Esophagus muscularis mucosa (tissue), 4 donors: ENCODE measurements around the gene CROCC2. TPM values are rescaled to one million over a fixed set of nuclear protein-coding genes. Genes with fewer than 3 reads are reported as not detected.
A peak's percentile ranks its signal among the peaks of the same experiment; 100 is the strongest.

Experiments used
- DNase-seq: peaks from one replicate; pipeline ENCODE4 v3.0.0-alpha.2; 2017; ENCODE audit errors: extremely low spot score
- H3K27ac ChIP-seq, 4 donors: fragments of 200-600 bp; sonication (generic); replicated peaks in 1 of 4; 1 replicate in 3 of 4; 2 replicates in 1 of 4; pipeline ENCODE4 v1.5.1; 2016 to 2019; ENCODE audit warnings: mild to moderate bottlenecking in 1 of 4
- H3K27me3 ChIP-seq, 4 donors: fragments of 200-600 bp; sonication (generic); one replicate each; pipeline versions ENCODE4 v1.5.1 to v1.6.0; 2016 to 2019
- H3K36me3 ChIP-seq, 4 donors: fragments of 200-600 bp; sonication (generic); one replicate each; pipeline ENCODE4 v1.5.1; 2016 to 2019
- H3K4me1 ChIP-seq, 4 donors: fragments of 200-600 bp; sonication (generic); one replicate each; pipeline ENCODE4 v1.5.1; 2016 to 2019
- H3K4me3 ChIP-seq, 4 donors: fragments of 200-600 bp; sonication (generic); 1 replicate in 2 of 4; 2 replicates in 2 of 4; pipeline ENCODE4 v1.5.1; 2016 to 2019; ENCODE audit warnings: mild to moderate bottlenecking in 4 of 4, moderate library complexity in 1 of 4
- H3K9me3 ChIP-seq, 4 donors: fragments of 200-600 bp; sonication (generic); 1 replicate in 3 of 4; 2 replicates in 1 of 4; pipeline ENCODE4 v1.5.1; 2016 to 2019
- CTCF ChIP-seq, 3 experiments: fragments of 200-600 bp in 2 of 3; fragments of 450-650 bp in 1 of 3; sonication (generic) in 2 of 3; IDR thresholded peaks; one replicate each; pipeline ENCODE4 v1.5.1; 2017 to 2019; ENCODE audit warnings: antibody characterized with exemption in 3 of 3, mild to moderate bottlenecking in 2 of 3, moderate library complexity in 1 of 3
- EP300 ChIP-seq: sonication (generic); formaldehyde crosslinking; IDR thresholded peaks from one replicate; pipeline ENCODE4 v1.6.1; 2017; ENCODE audit warnings: antibody characterized with exemption
- POLR2A ChIP-seq: fragments of 450-650 bp; IDR thresholded peaks from one replicate; pipeline ENCODE4 v1.6.1; 2017; ENCODE audit warnings: antibody characterized with exemption, moderate library complexity, mild to moderate bottlenecking, low read depth
- POLR2AphosphoS5 ChIP-seq, 2 donors: sonication (generic); formaldehyde crosslinking; IDR thresholded peaks; one replicate each; pipeline ENCODE4 v1.6.1; 2017; ENCODE audit warnings: antibody characterized with exemption in 2 of 2
- WGBS: methylation state at CpG from one replicate; pipeline ENCODE4 v1.1.5; 2018; 5-methylcytosine and 5-hydroxymethylcytosine counted together
- intact Hi-C: fragments of 100-400 bp; cut with DNase I; formaldehyde crosslinking; loops from one replicate; pipeline ENCODE4 v1.15.1; 2023
- total RNA-seq, 4 donors: library from RNA; depleted of rRNA; stranded (reverse); fragments of >200 nt; gene quantifications; one replicate each; pipeline versions ENCODE4 v1.1.0 to v1.2.1, GENCODE V29; 2016

CROCC2 gene
- total RNA-seq, 4 donors from 2014 or later: not detected

GRCh38 chr2:241018051-241018891 lies 112.1 kb downstream of the CROCC2 start:
- peaks cover 0 to 25% (median 7%) of the 10 kb centered on the region in 4 donors for H3K36me3 ChIP-seq
- no peaks in the 10 kb centered on the region for H3K27me3 ChIP-seq
- WGBS: 93% methylated on average over 13 of the region's 26 CpGs
- H3K4me1 ChIP-seq: no peaks in the 10 kb centered on the region
- no peak overlapping the region for H3K4me3 ChIP-seq
- intact Hi-C loops: no loop called here
- DNase-seq: peak; percentile 86
- H3K9me3 ChIP-seq: peaks cover 0 to 6% (median 6%) of the 10 kb centered on the region in 4 donors
- H3K27ac ChIP-seq: no peak overlapping the region
- TF ChIP-seq POLR2A (no peak), CTCF (IDR thresholded peaks at IDR 0.05) (no peak), EP300 (no peak), POLR2AphosphoS5 (IDR thresholded peaks at IDR 0.05) (no peak)

- no peak overlapping the region for H3K27ac ChIP-seq
- 96% methylated on average over 16 of the region's 20 CpGs for WGBS
- peaks cover 0 to 25% (median 7%) of the 10 kb centered on the region in 4 donors for H3K36me3 ChIP-seq
- H3K4me1 ChIP-seq: no peaks in the 10 kb centered on the region
- H3K27me3 ChIP-seq: no peaks in the 10 kb centered on the region
- H3K4me3 ChIP-seq: no peak overlapping the region
- intact Hi-C loops: no loop called here
- peaks cover 0 to 9% (median 7%) of the 10 kb centered on the region in 4 donors for H3K9me3 ChIP-seq
- no peak for TF ChIP-seq EP300
- DNase-seq: no peak
Measured at GRCh38 chr2:241019441-241020139, 113.5 kb downstream of the CROCC2 start.

GRCh38 chr2:241020201-241020600 lies 114.1 kb downstream of the CROCC2 start:
- Histone ChIP-seq H3K4me3 (no peak overlapping the region), H3K36me3 (peaks cover 0 to 22% (median 7%) of the 10 kb centered on the region in 4 donors), H3K27ac (no peak overlapping the region), H3K27me3 (no peaks in the 10 kb centered on the region), H3K9me3 (peaks cover 0 to 15% (median 12%) of the 10 kb centered on the region in 4 donors), H3K4me1 (no peaks in the 10 kb centered on the region)
- TF ChIP-seq EP300 (no peak), CTCF (IDR thresholded peaks at IDR 0.05) (no peak), POLR2AphosphoS5 (IDR thresholded peaks at IDR 0.05) (no peak), POLR2A (no peak)
- 95% methylated on average over 7 of the region's 10 CpGs for WGBS
- no peak for DNase-seq
- intact Hi-C loops: no loop called here

- no peaks in the 10 kb centered on the region for H3K27me3 ChIP-seq
- WGBS: 87% methylated on average over 7 of the region's 8 CpGs
- H3K27ac ChIP-seq: no peak overlapping the region
- H3K9me3 ChIP-seq: peaks cover 0 to 20% (median 17%) of the 10 kb centered on the region in 4 donors
- peak; percentile 80 for DNase-seq
- no peaks in the 10 kb centered on the region for H3K4me1 ChIP-seq
- no peak for TF ChIP-seq EP300
- no peak for TF ChIP-seq POLR2A
- TF ChIP-seq CTCF (IDR thresholded peaks at IDR 0.05): no peak
- TF ChIP-seq POLR2AphosphoS5 (IDR thresholded peaks at IDR 0.05): no peak
- peaks cover 0 to 22% (median 7%) of the 10 kb centered on the region in 4 donors for H3K36me3 ChIP-seq
- H3K4me3 ChIP-seq: no peak overlapping the region
- intact Hi-C loops: no loop called here
Measured at GRCh38 chr2:241020629-241021190, 114.6 kb downstream of the CROCC2 start.

GRCh38 chr2:241025639-241026038 lies 119.5 kb downstream of the CROCC2 start:
- Histone ChIP-seq H3K36me3 (peaks cover 0 to 11% (median 4%) of the 10 kb centered on the region in 4 donors), H3K9me3 (peaks cover 0 to 35% (median 25%) of the 10 kb centered on the region in 4 donors), H3K27ac (no peak overlapping the region), H3K27me3 (no peaks in the 10 kb centered on the region), H3K4me3 (no peak overlapping the region), H3K4me1 (no peaks in the 10 kb centered on the region)
- intact Hi-C loops: no loop called here
- WGBS: 66% methylated on average over 1 of the region's 1 CpG
- TF ChIP-seq EP300 (no peak), POLR2A (no peak), POLR2AphosphoS5 (IDR thresholded peaks at IDR 0.05) (no peak), CTCF (IDR thresholded peaks at IDR 0.05) (no peak)
- DNase-seq: no peak
